SHP77 treated with DMSO at 0.1 percent for 48 hours (cell line): ENCODE measurements around the gene UCP3.

Source experiments
- DNase-seq: peaks from one replicate; lab custom pipeline; 2025; lab: John Stamatoyannopoulos, UW

UCP3 gene

GRCh38 chr11:74008373-74009229, at the start of gene UCP3:
Gene UCP3 (minus strand): TSS chr11:74009085. CDS start chr11:74007042, 2,043 bp downstream.
- no peak for DNase-seq

DNA sequence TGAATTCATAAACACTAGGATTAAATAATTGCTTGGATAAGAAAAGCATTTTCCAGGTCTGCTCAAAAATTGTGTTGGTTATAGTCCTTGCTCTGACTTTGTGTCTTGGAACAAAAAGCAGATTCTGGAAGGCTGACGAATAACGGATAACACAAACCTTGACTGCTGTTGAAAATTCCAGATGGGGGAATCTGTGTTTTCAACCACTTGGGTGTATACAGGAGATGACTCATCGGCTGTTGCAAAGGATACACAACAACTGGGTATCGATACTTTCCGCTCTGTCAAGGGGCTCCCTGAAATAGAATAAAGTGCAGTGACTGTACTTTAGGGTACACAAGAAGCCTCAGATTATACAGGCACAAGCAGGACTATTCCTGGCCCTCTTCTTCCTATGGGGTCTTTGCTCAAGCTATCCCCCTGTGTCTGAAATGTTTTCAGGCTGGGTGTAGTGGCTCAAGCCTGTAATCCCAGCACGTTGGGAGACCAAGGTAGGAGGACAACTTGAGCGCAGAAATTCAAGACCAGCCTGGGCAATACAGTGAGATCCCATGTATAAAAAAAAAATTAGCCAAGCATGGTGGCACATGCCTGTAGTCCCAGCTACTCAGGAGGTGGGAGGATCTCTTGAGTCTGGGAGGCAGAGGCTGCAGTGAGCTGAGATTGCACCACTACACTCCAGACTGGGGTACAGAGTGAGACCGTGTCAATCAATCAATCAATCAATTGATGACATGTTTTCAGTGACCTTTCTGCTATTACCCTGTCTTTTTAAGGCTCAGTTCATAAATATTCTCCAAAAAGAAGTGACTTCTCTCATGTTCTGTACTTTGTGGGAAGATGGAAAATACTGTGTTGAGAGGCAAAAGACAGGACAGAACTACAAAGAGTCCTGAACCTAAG, 48.6 kb upstream of the UCP3 start:
- no peak for DNase-seq

GRCh38 chr11:74055938-74056337, 47.1 kb upstream of the UCP3 start:
- no peak for DNase-seq

- no peak for DNase-seq
Measured at GRCh38 chr11:74050465-74050864, 41.6 kb upstream of the UCP3 start.

- DNase-seq: no peak
Measured at GRCh38 chr11:74048993-74049392, 40.1 kb upstream of the UCP3 start.

DNA sequence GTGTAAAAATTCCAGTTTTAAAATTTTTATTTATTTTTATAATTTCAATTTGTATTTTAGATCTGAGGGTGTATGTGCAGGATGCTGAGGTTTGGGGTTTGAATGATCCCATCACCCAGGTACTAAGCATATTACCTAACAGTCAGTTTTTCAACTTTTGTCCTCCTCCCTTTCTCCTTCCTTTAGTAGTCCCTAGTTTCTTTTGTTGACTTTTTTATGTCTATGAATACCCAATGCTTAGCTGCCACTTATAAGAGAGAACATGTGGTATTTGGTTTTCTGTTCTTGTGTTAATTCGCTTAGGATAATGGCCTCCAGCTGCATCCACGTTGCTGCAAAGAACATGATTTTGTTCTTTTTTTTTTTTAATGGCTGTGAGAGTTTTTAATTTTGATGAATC, 35.7 kb upstream of the UCP3 start:
- DNase-seq: no peak

- DNase-seq: no peak
Measured at GRCh38 chr11:74043450-74043849, 34.6 kb upstream of the UCP3 start.

GRCh38 chr11:74037309-74037708, 28.4 kb upstream of the UCP3 start:
- no peak for DNase-seq

GRCh38 chr11:74035264-74035663, 26.4 kb upstream of the UCP3 start:
- no peak for DNase-seq

- DNase-seq: no peak
Measured at GRCh38 chr11:74033046-74033445, 24.2 kb upstream of the UCP3 start.

DNA sequence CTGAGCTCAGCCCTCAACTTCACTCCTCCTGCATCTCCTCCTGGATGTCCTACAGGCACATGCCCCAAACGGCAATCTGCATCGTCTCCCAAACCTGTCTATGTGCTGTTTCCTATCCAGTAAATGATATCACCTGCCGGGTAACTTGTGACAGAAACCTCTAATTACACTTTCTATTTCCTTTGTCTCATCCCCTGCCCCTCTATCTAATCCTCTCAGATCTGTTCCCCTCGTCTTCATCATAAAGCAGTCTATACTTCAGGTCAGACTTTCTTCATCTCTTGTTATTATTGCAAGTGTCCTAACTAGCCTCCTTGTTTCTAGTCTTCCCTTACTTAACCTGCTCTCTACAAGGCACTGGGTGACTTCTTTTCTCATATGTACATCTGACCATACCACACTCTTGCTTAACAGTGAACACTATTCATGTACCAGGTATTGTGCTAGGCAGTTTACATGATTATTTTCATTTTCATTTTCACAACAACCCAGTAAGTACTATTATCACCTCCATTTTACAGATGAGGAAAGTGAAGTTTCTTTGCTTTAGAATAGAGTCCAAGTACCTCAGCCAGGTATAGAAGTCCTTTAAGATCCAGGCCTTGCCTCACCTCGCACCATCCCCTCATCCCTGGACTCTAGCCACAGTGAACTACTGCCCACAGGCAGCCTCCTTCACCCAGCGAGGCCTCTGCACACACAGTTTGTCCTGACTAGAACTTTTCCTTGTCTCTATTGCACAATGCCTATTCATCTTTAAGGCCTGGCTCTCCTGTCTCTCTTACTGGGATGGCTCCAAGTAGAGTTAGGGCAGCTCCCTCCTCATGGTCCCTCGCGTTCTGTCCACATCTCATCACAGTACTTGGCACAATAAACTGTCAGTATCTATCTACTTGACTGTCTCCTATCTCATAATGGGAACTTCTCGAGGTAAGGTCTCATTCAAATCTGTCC, 22.1 kb upstream of the UCP3 start:
- DNase-seq: no peak

DNA sequence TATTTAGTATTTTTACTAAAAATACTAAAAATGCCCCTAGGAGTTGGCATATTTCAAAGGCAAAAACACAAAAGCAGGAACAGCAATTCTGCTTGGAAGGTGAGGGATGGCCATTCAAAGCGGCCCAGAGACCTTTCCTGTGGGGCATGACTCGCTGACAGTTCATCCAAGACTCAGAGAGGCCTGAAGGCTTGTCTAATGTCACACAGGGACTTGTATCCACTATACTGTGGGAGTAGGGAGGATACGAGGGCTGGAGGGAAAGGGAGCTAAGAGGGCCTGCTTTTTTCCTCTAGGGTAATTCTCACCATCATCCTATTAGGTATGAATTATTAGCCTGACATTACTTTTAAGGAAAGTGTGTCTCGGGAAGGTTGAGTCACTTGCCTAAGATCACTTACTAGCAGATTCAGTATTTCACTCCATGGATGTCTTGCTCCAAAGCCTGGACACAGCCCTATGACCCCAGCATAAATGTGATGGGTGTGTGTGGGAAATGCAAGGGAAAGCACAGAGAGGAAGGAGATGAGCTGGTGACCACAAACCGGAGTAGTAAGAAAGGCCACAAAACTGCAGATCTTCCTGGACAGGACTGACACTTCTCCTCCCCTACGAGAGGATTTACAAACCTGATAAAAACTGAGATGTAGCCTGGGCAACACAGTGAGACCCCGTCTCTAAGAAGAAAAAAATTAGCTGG, 16.7 kb upstream of the UCP3 start:
- no peak for DNase-seq

DNA sequence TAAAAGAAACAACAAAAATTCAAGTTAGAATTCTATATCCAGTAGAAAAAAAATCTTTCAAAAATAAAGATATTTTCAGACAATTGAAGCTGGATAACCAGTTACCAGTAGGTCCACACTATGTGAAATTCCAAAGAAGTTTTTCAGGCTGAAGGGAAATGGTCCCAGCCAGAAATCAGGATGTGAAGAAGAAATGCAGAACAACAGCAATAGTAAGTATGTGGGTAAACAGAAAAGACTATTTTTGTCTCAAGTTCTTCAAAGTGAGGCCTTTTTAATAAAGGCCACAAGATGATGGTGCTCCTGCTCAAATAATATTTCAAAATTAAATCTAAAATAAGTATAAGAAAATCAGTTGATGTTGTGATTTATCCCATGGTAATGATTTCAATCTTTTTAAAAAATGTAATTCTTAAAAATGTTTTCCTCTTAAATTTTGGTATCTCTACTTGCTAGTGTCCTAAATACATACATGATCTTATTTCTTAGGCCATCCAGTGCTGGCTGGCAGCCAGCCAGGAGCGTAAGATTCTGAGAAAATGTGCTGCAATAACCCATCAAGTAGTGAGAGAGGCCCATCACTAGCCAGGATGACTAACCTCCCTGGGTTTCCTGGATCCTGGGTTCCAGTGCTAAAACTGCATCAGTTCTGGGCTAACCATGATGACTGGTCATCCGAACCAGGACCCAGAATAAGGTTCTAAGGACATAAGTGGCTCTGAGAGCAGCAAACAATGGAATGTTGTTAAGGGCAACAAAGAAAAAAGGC, 15.6 kb upstream of the UCP3 start:
- no peak for DNase-seq

- no peak for DNase-seq
Measured at GRCh38 chr11:74023276-74023675, 14.4 kb upstream of the UCP3 start.

DNA sequence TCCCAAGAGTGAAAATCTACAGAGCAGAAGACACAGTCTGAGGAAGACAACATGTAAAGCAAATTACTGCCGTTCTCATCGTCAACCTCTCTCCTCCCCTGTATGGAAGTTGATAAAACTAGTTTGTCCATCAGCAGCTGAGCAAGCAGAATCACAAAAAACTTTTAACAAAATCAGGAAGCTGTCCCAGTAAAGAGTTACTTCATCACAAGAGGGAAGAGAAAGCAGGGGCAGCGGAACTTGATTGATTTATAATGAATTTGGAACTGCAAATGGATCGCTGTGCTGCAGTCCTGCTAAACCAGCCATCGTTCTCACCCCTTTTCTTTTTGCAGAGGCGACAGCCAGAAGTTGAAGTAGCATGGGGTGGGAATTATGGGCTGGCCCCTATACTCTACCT, 13.7 kb upstream of the UCP3 start:
- no peak for DNase-seq

DNA sequence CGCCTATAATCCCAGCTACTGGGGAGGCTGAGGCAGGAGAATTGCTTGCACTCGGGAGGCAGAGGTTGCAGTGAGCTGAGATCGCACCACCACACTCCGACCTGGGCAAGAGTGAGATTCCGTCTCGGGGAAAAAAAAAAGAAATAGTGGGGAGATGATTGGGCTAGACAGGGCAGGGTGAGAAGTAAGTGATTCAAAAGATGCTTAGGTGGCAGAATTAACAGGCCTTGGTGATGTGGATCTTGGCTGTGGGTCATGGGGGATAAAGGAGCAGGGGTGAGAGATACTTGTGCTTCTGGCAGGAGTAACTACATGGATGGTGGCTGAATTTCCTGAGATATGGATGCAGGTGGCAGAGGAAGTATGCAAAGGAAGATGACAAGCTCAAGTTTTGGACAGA, 13.1 kb upstream of the UCP3 start:
- no peak for DNase-seq

DNA sequence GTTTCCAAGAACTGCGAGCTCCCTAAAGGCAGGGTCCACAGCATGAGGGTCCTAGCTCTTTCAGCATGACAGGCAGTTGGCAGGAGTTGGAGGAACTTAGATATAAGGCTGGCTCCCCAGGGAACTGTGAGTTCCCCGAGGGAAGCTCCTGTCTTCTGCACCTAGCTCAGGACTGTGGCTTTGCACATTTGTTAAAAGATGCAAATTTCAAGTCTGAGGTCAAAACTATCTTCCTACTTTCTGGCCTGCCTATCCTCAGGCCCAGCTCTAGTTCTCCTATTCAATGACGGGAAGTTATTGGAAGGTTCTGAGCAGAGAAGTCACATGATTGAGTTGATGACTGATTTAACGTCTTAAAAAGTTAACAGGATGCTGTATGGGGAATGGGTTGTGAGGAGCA, 11.7 kb upstream of the UCP3 start:
- no peak for DNase-seq

DNA sequence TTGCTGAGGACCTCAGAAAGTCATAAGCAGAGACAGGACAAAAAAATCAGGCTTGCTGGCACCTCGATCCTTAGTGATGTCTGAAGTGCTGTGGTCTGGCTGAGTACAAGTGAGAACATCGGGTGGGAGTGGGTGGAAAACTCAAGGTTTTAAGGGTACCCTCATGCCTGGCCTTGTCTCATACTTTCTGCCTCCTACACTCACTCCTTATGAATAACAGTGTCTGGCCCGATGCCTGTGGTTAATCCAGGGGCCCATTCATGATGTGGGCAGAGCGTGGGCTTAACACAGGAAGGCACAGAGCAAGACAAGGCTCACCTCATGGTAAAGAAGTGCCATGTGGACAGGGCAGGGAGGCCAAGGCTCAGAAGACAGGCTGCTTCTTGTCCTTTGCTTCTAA, 11.0 kb upstream of the UCP3 start:
- DNase-seq: no peak

DNA sequence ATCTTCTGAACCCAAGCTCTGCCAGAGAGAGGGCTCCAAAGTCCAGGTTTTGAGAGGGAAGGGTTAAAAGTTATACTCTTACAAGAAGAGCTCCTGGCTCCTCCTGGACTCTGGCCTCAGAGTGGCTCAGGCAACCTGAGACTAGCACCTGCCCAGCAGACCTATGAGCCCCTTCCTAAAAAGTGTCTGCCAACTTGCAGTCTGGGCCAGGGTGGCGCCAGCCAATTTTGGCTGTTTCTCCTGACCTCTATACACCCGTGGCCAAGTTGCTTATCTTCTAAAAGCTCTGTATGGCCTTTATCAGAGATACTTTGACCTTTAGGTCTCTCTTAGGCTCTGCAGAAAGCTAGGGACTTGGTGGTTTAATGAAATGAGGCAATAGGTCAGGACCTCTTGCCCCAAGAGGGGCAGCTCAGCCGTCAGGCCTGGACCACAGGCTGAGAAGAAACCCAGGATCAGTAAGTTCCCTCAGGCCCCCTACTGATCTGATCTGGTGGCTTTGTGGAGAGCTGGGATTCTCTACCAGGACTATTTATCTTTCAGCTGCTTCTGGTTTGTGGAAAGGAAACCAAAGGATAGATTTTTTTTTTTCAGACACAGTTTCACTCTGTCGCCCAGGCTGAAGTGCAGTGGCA, 10.3 kb upstream of the UCP3 start:
- no peak for DNase-seq
